Frontal cortex (tissue), 4 donors: ENCODE results near the gene TRAPPC3. TPM values are rescaled to one million over a fixed set of nuclear protein-coding genes. Genes with fewer than 3 reads are reported as not detected.

Experiments
- DNase-seq, 2 donors: peaks; one replicate each; pipeline ENCODE4 v3.0.0; 2012; ENCODE audit warnings: low spot score in 2 of 2
- FAIRE-seq: peaks from 2 replicates; lab custom pipeline; 2012; peaks lifted over from hg19 to GRCh38; lab: Jason Lieb, UNC
- small RNA-seq: library from RNA; depleted of rRNA; stranded (forward); fragments of <200 nt; gene quantifications from one replicate; pipeline ENCODE3, GENCODE V24; 2014
- total RNA-seq: library from RNA; depleted of rRNA; stranded (reverse); fragments of >200 nt; gene quantifications from one replicate; pipeline ENCODE4 v1.2.3, GENCODE V29; 2014
- donor health status: control.
- donor health status: control.
- donor health status: control.

The TRAPPC3 gene
- total RNA-seq, 1 donor from 2014 or later: 43.6 TPM

DNA sequence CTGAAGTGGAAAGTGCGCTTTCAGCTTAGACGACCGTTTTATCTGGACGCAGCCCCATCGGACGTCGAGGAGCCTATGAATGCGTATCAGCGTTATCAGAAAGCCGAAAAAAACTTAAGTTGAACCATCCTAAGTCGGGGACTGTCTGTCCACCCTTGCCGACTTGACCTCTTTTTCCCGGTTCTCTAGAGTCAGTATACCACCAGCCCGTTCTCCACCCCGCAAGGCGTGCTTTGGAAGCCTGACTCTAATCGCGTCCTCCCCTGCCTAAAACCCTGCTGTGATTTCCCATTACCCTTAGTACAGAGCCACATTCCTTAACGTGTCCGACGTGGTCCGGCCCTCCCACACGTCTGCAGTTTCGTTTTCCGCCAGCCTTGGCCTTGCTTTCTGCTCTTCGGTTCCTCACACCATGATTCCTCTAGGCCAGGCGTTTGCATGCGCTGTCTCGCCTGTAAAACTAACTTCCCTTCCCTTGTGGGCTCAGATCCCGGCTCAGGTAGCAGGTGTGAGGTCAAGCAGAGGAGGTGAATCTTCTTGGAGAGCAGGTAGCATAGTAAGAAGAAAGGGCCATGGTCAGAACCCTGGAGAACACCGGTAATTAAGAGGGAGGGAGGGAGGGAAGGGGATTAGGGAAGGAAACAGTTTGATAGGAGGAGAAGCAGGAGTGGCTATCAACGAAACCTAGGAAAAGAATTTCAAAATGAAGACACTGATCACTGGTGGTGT, 59.7 kb downstream of the TRAPPC3 start:
- FAIRE-seq: no peak
- DNase-seq: peak in 1 of 2 donors; percentile 13

- FAIRE-seq (no peak), DNase-seq (peak; percentile 94)
Observed at GRCh38 chr1:36088577-36089392, 60.5 kb downstream of the TRAPPC3 start, which contains the start of gene ADPRS. Gene ADPRS (plus strand): TSS chr1:36088892. CDS start chr1:36088905, 13 bp downstream.

GRCh38 chr1:36088265-36088576, 61.1 kb downstream of the TRAPPC3 start:
- DNase-seq (no peak), FAIRE-seq (no peak)

- no peak for FAIRE-seq
- peak in 1 of 2 donors; percentile 29 for DNase-seq
Observed at GRCh38 chr1:36087233-36088123, 61.8 kb downstream of the TRAPPC3 start.

Small RNA genes lying within 50 kb of the gene (small RNA-seq; reads per million reads assigned to genes)
- not detected for gene RN7SL131P

Other genes starting within 250 kb of the TRAPPC3 start
- gene AGO3, start 218.4 kb downstream of the TRAPPC3 start, total RNA-seq: 21.6 TPM
- gene TEKT2, start 65.4 kb downstream of the TRAPPC3 start, total RNA-seq: 10.6 TPM
- gene ADPRS, start 60.6 kb downstream of the TRAPPC3 start, total RNA-seq: 20.4 TPM
- gene COL8A2, start 24.3 kb downstream of the TRAPPC3 start, total RNA-seq: 0.82 TPM
- 70.1 TPM for gene MAP7D1, start 6.7 kb upstream of the TRAPPC3 start, total RNA-seq
- gene THRAP3, start 75.0 kb upstream of the TRAPPC3 start, total RNA-seq: 80.3 TPM
- gene SH3D21, start 156.9 kb upstream of the TRAPPC3 start, total RNA-seq: 0.82 TPM
- gene EVA1B, start 174.2 kb upstream of the TRAPPC3 start, total RNA-seq: 3.7 TPM
- 10.6 TPM for gene STK40, start 236.4 kb upstream of the TRAPPC3 start, total RNA-seq
- gene LSM10, start 248.4 kb upstream of the TRAPPC3 start, total RNA-seq: 3.3 TPM